DOHH2 (cell line): Measurements from ENCODE around the gene SLC7A6.

Experiments
- H3F3A ChIP-seq: fragments of 200-600 bp; sonication (generic), shearing (Covaris generic); 2 replicates; pipeline ENCODE4 v1.6.0; 2016; ENCODE audit warnings: antibody characterized with exemption, mild to moderate bottlenecking; ENCODE audit not compliant: control insufficient read depth, insufficient read depth
- H3K27ac ChIP-seq: fragments of 200-600 bp; sonication (generic); 2 replicates; pipeline ENCODE4 v1.5.1; 2014; ENCODE audit warnings: low read depth, mild to moderate bottlenecking, low read length, moderate library complexity
- H3K27me3 ChIP-seq: fragments of 200-600 bp; sonication (generic); 2 replicates; pipeline ENCODE4 v1.6.1; 2014; ENCODE audit warnings: mild to moderate bottlenecking, low read length, mixed read lengths; ENCODE audit not compliant: control insufficient read depth
- H3K36me3 ChIP-seq: fragments of 200-600 bp; sonication (generic); 2 replicates; pipeline ENCODE4 v1.6.1; 2014; ENCODE audit warnings: mild to moderate bottlenecking, low read length, moderate library complexity, mixed read lengths; ENCODE audit not compliant: control insufficient read depth
- H3K4me1 ChIP-seq: fragments of 200-600 bp; sonication (generic); 2 replicates; pipeline ENCODE4 v1.6.1; 2014; ENCODE audit warnings: mild to moderate bottlenecking, low read length, mixed read lengths; ENCODE audit not compliant: control insufficient read depth
- H3K4me2 ChIP-seq: fragments of 200-600 bp; sonication (generic); 2 replicates; pipeline ENCODE4 v1.6.0; 2014; ENCODE audit warnings: mild to moderate bottlenecking, low read length, moderate library complexity
- H3K4me3 ChIP-seq: fragments of 200-600 bp; sonication (generic); 2 replicates; pipeline ENCODE4 v1.5.1; 2014; ENCODE audit warnings: mild to moderate bottlenecking, low read length, mixed read lengths
- H3K79me2 ChIP-seq: fragments of 200-600 bp; sonication (generic); 2 replicates; pipeline ENCODE4 v1.6.1; 2014; ENCODE audit warnings: mild to moderate bottlenecking, low read length, mixed read lengths; ENCODE audit not compliant: control insufficient read depth
- H3K9me2 ChIP-seq: fragments of 200-600 bp; sonication (generic); replicated peaks from 2 replicates; pipeline ENCODE4 v1.6.1; 2014; ENCODE audit warnings: mild to moderate bottlenecking, low read length, mixed read lengths; ENCODE audit not compliant: control insufficient read depth
- H3K9me3 ChIP-seq: fragments of 200-600 bp; sonication (generic); 2 replicates; pipeline ENCODE4 v1.6.1; 2014; ENCODE audit warnings: antibody characterized with exemption, low read length, mixed read lengths; ENCODE audit not compliant: control insufficient read depth, insufficient read depth
- H4K20me1 ChIP-seq: fragments of 200-600 bp; sonication (generic); 2 replicates; pipeline ENCODE4 v1.6.0; 2014; ENCODE audit warnings: low read depth, mild to moderate bottlenecking, antibody characterized with exemption, low read length, moderate library complexity; ENCODE audit not compliant: control insufficient read depth, insufficient read depth
- EZH2phosphoT487 ChIP-seq: fragments of 200-600 bp; sonication (generic); IDR thresholded peaks from 2 replicates; pipeline ENCODE4 v1.6.1; 2017; ENCODE audit warnings: borderline replicate concordance, mild to moderate bottlenecking, antibody characterized with exemption, low read length, moderate library complexity, mixed read lengths
- TF ChIP-seq, protein P1 (sequence below): fragments of 200-600 bp; sonication (generic); IDR thresholded peaks from one replicate; pipeline ENCODE4 v1.5.1; 2014; ENCODE audit warnings: antibody characterized with exemption, mild to moderate bottlenecking, low read depth, low read length; ENCODE audit not compliant: poor library complexity, severe bottlenecking

SLC7A6 gene

DNA sequence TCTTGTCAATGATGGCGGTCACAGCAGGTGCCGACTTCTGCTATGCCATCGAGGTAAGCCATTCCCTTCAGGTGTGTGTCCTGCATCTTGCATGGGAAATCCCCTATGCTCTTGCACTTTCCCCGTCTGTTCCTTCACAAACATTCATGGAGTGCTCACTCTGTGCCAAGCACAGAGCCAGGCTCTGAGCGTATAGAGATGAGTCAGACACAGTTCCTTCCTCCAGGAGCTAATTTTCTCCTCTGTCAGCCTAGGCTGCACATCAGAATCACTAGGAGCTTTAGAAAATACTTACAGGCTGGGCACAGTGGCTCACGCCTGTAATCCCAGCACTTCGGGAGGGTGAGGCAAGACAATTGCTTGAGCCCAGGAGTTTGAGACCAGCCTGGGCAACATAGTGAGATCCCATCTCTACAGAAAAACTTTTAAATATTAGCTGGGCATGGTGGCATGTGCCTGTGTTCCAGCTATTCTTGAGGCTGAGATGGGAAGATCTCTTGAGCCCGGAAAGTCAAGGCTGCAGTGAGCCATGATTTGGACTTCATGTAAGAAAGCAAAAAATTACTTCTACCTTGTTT, 60.5 kb downstream of the SLC7A6 start:
- H3K4me3 ChIP-seq = no peak overlapping the region
- H3K9me3 ChIP-seq = no peaks in the 10 kb centered on the region
- no peaks in the 10 kb centered on the region for H3K9me2 ChIP-seq
- TF ChIP-seq, protein P1, sequence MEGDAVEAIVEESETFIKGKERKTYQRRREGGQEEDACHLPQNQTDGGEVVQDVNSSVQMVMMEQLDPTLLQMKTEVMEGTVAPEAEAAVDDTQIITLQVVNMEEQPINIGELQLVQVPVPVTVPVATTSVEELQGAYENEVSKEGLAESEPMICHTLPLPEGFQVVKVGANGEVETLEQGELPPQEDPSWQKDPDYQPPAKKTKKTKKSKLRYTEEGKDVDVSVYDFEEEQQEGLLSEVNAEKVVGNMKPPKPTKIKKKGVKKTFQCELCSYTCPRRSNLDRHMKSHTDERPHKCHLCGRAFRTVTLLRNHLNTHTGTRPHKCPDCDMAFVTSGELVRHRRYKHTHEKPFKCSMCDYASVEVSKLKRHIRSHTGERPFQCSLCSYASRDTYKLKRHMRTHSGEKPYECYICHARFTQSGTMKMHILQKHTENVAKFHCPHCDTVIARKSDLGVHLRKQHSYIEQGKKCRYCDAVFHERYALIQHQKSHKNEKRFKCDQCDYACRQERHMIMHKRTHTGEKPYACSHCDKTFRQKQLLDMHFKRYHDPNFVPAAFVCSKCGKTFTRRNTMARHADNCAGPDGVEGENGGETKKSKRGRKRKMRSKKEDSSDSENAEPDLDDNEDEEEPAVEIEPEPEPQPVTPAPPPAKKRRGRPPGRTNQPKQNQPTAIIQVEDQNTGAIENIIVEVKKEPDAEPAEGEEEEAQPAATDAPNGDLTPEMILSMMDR = no peak
- no peak for TF ChIP-seq EZH2phosphoT487
- H3K4me2 ChIP-seq = no peak overlapping the region
- peaks cover 63% of the 10 kb centered on the region for H3K36me3 ChIP-seq
- no peak overlapping the region for H3K27ac ChIP-seq
- no peaks in the 10 kb centered on the region for H3K4me1 ChIP-seq
- no peaks in the 10 kb centered on the region; the same call in 1 of the 2 replicates for H3F3A ChIP-seq
- no peaks in the 10 kb centered on the region for H3K79me2 ChIP-seq
- no peaks in the 10 kb centered on the region for H3K27me3 ChIP-seq
- H4K20me1 ChIP-seq = no peaks in the 10 kb centered on the region

DNA sequence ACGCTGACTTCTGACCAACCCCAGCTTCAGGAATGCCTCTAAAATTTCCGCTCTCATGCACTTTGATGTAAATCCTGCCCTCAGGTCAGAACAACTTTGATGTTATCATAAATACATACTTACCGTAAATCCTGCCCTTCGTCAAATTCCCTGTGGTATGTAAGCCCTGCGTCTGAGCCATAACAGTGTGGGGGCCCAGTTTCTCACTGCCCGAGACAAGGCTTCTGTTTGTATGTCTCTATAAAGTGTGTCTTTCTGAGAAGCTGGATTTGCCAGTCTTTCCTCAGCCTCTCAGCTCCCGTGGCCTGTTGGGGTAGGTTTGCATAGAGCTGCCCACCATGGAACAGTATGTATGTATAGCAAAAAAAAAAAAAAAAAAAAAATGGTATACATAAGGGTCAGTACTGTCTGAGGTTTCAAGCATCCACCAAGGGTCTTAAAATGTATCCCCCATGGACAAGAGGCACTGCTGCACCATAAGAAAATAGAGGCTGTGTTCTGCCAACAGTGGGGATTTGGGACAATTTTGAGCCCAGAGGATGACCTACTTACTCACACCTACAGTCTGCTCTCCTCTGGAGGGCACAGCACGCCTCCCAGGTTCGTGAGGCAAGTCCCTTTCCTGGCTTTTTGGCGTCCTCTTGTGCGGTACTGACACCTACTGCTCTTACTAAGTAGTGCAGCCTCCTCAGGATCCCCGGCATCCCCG, 64.0 kb downstream of the SLC7A6 start:
- peaks cover 23% of the 10 kb centered on the region for H3K4me1 ChIP-seq
- no peaks in the 10 kb centered on the region for H3K27me3 ChIP-seq
- H3K9me3 ChIP-seq = no peaks in the 10 kb centered on the region
- H3F3A ChIP-seq = peaks cover 2% of the 10 kb centered on the region; the same call in 1 of the 2 replicates
- TF ChIP-seq, protein P1 = peak; percentile 88
- TF ChIP-seq EZH2phosphoT487 = no peak
- H3K36me3 ChIP-seq = peaks cover 66% of the 10 kb centered on the region
- H3K4me2 ChIP-seq = no peak overlapping the region
- H3K4me3 ChIP-seq = no peak overlapping the region
- H3K27ac ChIP-seq = no peak overlapping the region
- H3K79me2 ChIP-seq = no peaks in the 10 kb centered on the region
- H4K20me1 ChIP-seq = no peaks in the 10 kb centered on the region
- no peaks in the 10 kb centered on the region for H3K9me2 ChIP-seq

DNA sequence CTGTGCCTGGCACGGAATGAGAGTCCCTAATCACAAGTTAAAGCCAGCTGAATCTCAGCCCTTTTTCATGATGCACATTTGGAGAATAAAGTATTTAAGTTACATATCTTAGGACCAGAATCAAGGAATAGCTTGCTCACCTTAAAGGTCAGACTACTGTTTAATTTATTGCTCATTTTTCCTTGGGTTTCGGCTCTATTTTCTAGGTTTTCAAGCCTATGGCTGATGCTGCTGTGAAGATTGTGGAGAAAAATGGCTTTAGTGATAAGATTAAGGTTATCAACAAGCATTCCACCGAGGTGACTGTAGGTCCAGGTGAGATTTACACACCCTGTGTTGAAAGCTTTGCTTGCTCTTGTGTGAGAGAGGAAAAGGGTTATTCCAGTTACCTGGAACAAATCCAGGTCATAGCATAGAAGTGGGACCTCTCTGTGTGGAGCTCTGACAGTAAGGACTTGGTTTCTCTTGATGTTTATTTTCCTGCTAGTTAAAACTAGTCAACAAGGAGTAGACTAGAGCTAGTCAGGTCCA, 64.6 kb downstream of the SLC7A6 start:
- H3K4me3 ChIP-seq = no peak overlapping the region
- no peaks in the 10 kb centered on the region for H3K9me3 ChIP-seq
- no peaks in the 10 kb centered on the region for H4K20me1 ChIP-seq
- H3K27me3 ChIP-seq = no peaks in the 10 kb centered on the region
- H3K4me2 ChIP-seq = no peak overlapping the region
- no peak overlapping the region for H3K27ac ChIP-seq
- H3F3A ChIP-seq = peaks cover 2% of the 10 kb centered on the region; the same call in 1 of the 2 replicates
- TF ChIP-seq, protein P1 = no peak
- no peak for TF ChIP-seq EZH2phosphoT487
- peaks cover 23% of the 10 kb centered on the region for H3K4me1 ChIP-seq
- peaks cover 62% of the 10 kb centered on the region for H3K36me3 ChIP-seq
- H3K9me2 ChIP-seq = no peaks in the 10 kb centered on the region
- no peaks in the 10 kb centered on the region for H3K79me2 ChIP-seq
